Measurements from ENCODE around the gene CR1L.

The CR1L gene

DNA sequence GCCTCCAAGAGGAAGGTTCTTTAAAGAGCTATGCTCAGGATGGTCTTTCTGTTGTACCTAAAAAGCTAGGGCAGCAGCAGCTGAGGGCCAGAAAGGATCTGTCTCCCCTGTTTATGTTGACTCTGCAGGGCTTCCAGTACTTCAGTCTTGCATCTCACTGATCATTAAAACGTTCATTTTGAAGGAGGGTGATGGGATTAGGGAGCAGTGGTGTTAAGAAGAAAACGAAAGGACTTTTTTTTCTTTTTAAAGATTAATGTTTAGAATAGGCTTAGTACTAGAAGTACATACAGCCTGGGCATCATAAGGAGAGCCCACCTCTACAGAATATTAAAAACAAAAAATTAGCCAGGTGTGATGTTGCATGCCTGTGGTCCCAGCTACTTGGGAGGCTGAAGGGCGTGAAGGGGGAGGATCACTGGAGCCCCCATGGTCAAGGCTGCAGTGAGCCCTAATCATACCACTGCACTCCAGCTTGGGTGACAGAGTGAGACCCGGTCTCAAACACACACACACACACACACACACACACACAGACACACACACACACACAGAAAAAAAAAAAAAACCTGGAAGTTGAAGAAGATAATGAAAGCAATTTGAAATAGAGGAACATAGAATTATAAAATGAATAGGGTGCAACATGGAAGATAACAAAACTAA, 2.9 kb downstream of the CR1L start:
- Histone ChIP-seq H3K36me3 (ENCODE audit: insufficient read depth, low read length) (no peaks in the 10 kb centered on the region), H3K27me3 (ENCODE audit: insufficient read depth, low read length) (no peaks in the 10 kb centered on the region), H3K79me2 (ENCODE audit: insufficient read depth, low read length) (no peaks in the 10 kb centered on the region), H3K4me2 (ENCODE audit: low read length) (no peak overlapping the region), H3K9ac (ENCODE audit: low read length) (no peak overlapping the region), H3K4me1 (ENCODE audit: insufficient read depth, low read length, severe bottlenecking) (no peaks in the 10 kb centered on the region), H3K27ac (ENCODE audit: low read depth, low read length, poor library complexity, severe bottlenecking) (no peak overlapping the region), H3K9me3 (ENCODE audit: low read length) (no peaks in the 10 kb centered on the region), H3K4me3 (ENCODE audit: low read depth, low read length, poor library complexity, severe bottlenecking) (no peak overlapping the region), H3F3A (ENCODE audit: insufficient read depth, low read length) (no peaks in the 10 kb centered on the region), H3K9me2 (ENCODE audit: low read depth, low read length) (no peaks in the 10 kb centered on the region), H2AFZ (ENCODE audit: low read length) (no peak overlapping the region), H4K20me1 (ENCODE audit: insufficient read depth, low read length) (no peaks in the 10 kb centered on the region)
- TF ChIP-seq, protein P1, sequence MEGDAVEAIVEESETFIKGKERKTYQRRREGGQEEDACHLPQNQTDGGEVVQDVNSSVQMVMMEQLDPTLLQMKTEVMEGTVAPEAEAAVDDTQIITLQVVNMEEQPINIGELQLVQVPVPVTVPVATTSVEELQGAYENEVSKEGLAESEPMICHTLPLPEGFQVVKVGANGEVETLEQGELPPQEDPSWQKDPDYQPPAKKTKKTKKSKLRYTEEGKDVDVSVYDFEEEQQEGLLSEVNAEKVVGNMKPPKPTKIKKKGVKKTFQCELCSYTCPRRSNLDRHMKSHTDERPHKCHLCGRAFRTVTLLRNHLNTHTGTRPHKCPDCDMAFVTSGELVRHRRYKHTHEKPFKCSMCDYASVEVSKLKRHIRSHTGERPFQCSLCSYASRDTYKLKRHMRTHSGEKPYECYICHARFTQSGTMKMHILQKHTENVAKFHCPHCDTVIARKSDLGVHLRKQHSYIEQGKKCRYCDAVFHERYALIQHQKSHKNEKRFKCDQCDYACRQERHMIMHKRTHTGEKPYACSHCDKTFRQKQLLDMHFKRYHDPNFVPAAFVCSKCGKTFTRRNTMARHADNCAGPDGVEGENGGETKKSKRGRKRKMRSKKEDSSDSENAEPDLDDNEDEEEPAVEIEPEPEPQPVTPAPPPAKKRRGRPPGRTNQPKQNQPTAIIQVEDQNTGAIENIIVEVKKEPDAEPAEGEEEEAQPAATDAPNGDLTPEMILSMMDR (IDR thresholded peaks at IDR 0.05; ENCODE audit: low read length): no peak
- TF ChIP-seq EZH2 (IDR thresholded peaks at IDR 0.05; ENCODE audit: borderline replicate concordance, low read length): no peak

DNA sequence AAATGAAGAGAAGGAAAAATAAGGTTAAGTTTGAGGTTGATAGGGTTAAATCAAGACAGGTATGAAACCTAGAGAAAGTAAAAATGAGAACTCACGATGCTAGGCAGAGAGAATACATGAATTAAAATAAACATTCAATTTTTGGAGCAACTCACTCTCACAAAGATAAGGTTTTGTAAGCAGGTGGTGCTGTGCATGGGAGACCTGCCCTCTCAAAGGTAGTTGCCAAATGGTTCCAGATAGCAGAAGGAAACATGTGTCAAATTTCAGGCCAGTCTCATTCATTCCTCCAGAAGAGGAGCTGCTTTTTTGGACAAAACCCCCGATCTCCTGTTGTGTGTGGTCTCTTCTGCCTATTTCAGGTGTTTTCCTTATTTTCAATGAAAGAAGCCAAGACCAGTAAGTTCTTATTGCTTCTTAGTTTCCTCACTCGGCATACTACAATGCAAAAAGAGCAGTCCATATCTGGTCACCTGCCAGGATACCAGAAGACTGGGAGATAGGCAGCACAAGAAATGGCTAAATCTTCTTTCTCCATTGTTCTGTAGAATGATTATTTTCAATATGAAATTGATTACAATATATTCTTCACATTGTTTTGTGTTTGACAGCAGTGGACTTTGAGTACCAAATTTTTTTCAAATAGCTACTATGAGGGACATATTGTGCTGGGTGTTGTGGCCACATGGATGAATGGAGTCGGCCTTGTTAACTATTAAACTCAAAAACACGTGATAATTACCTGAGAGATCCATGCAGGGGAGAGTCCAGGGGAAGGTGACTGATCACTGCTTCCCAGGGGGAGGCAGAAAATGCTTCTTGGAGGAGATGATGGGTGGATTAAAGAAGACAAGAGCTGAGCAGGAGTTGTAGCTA, 3.6 kb downstream of the CR1L start:
- H3K27me3 ChIP-seq (ENCODE audit: insufficient read depth, low read length): no peaks in the 10 kb centered on the region
- TF ChIP-seq EZH2 (IDR thresholded peaks at IDR 0.05; ENCODE audit: borderline replicate concordance, low read length): no peak
- TF ChIP-seq, protein P1 (IDR thresholded peaks at IDR 0.05; ENCODE audit: low read length): no peak

DNA sequence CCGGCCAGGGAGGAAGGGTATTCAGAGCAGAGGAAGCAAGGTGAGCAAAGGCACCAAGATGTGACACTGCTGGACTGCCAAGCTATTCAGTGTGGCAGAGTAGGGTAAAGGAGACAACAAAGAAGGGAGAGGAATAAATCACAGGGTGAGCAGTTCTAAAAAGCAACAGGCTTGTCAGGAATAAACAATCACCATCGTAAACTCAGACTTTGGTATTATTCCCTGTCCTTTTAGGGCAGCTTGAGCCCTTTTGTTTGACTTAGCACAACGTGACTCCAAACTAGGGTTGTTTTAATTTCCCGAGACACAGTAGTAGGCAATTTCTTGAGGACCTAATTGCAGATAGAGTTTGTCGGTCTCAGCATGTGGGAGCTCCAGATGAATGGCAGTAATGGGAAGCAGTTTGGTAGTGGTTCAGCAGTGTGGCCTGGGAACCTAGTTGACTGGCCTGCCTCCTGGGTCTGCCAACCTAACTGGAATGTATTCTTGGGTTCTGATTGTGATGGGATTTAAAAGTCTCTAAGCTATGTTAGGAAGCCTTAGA, 4.3 kb downstream of the CR1L start:
- Histone ChIP-seq H3K9me2 (ENCODE audit: low read depth, low read length) (no peaks in the 10 kb centered on the region), H3K4me1 (ENCODE audit: insufficient read depth, low read length, severe bottlenecking) (no peaks in the 10 kb centered on the region), H2AFZ (ENCODE audit: low read length) (no peak overlapping the region), H3K9me3 (ENCODE audit: low read length) (no peaks in the 10 kb centered on the region), H3K79me2 (ENCODE audit: insufficient read depth, low read length) (no peaks in the 10 kb centered on the region), H3F3A (ENCODE audit: insufficient read depth, low read length) (no peaks in the 10 kb centered on the region), H3K4me2 (ENCODE audit: low read length) (no peak overlapping the region), H3K27me3 (ENCODE audit: insufficient read depth, low read length) (no peaks in the 10 kb centered on the region), H3K4me3 (ENCODE audit: low read depth, low read length, poor library complexity, severe bottlenecking) (no peak overlapping the region), H3K9ac (ENCODE audit: low read length) (no peak overlapping the region), H3K36me3 (ENCODE audit: insufficient read depth, low read length) (no peaks in the 10 kb centered on the region), H3K27ac (ENCODE audit: low read depth, low read length, poor library complexity, severe bottlenecking) (no peak overlapping the region), H4K20me1 (ENCODE audit: insufficient read depth, low read length) (no peaks in the 10 kb centered on the region)
- TF ChIP-seq, protein P1 (IDR thresholded peaks at IDR 0.05; ENCODE audit: low read length): no peak
- no peak for TF ChIP-seq EZH2 (IDR thresholded peaks at IDR 0.05; ENCODE audit: borderline replicate concordance, low read length)

More for the DNA sequence above, 3.6 kb downstream of the CR1L start:
- H3K27ac ChIP-seq (ENCODE audit: low read depth, low read length, poor library complexity, severe bottlenecking): no peak overlapping the region
- no peaks in the 10 kb centered on the region for H3K9me2 ChIP-seq (ENCODE audit: low read depth, low read length)
- H4K20me1 ChIP-seq (ENCODE audit: insufficient read depth, low read length): no peaks in the 10 kb centered on the region
- no peaks in the 10 kb centered on the region for H3K4me1 ChIP-seq (ENCODE audit: insufficient read depth, low read length, severe bottlenecking)
- H3K36me3 ChIP-seq (ENCODE audit: insufficient read depth, low read length): no peaks in the 10 kb centered on the region
- no peak overlapping the region for H3K9ac ChIP-seq (ENCODE audit: low read length)
- H3K4me2 ChIP-seq (ENCODE audit: low read length): no peak overlapping the region
- no peak overlapping the region for H2AFZ ChIP-seq (ENCODE audit: low read length)
- no peaks in the 10 kb centered on the region for H3F3A ChIP-seq (ENCODE audit: insufficient read depth, low read length)
- no peaks in the 10 kb centered on the region for H3K9me3 ChIP-seq (ENCODE audit: low read length)
- H3K79me2 ChIP-seq (ENCODE audit: insufficient read depth, low read length): no peaks in the 10 kb centered on the region
- no peak overlapping the region for H3K4me3 ChIP-seq (ENCODE audit: low read depth, low read length, poor library complexity, severe bottlenecking)
